Gastroesophageal sphincter (tissue), 4 donors: ENCODE data around the gene CSMD2. TPM values are rescaled to one million over a fixed set of nuclear protein-coding genes. Genes with fewer than 3 reads are reported as not detected.
"Not testable (repeated sequence)": the region's sequence is repeated elsewhere in the genome, so short reads cannot be mapped to it uniquely, and the experiment has no call there.

Source experiments
- ATAC-seq: fragments of 150-250 bp; one replicate; pipeline ENCODE4 v1.9.1; 2016; ENCODE audit warnings: mild to moderate bottlenecking, moderate library complexity
- H3K27ac ChIP-seq, 4 donors: fragments of 200-600 bp; sonication (generic) in 3 of 4; 1 replicate in 3 of 4; 2 replicates in 1 of 4; pipeline ENCODE4 v1.5.1; 2016 to 2019
- H3K27me3 ChIP-seq: fragments of 200-600 bp; sonication (generic); one replicate; pipeline ENCODE4 v1.5.1; 2019
- H3K36me3 ChIP-seq, 2 donors: fragments of 200-600 bp; sonication (generic); one replicate each; pipeline ENCODE4 v1.5.1; 2019; ENCODE audit warnings: control low read depth in 1 of 2
- H3K4me1 ChIP-seq, 3 donors: fragments of 200-600 bp; sonication (generic); 1 replicate in 2 of 3; 2 replicates in 1 of 3; pipeline ENCODE4 v1.5.1; 2016 to 2019; ENCODE audit warnings: control low read depth in 2 of 3
- H3K4me3 ChIP-seq, 2 donors: fragments of 200-600 bp; sonication (generic); one replicate each; pipeline ENCODE4 v1.5.1; 2019; ENCODE audit warnings: mild to moderate bottlenecking in 1 of 2, moderate library complexity in 1 of 2
- H3K9me3 ChIP-seq, 3 donors: fragments of 200-600 bp; sonication (generic); one replicate each; pipeline ENCODE4 v1.5.1; 2017 to 2019; ENCODE audit warnings: control low read depth in 2 of 3
- EP300 ChIP-seq: sonication (generic); formaldehyde crosslinking; IDR thresholded peaks from one replicate; pipeline ENCODE4 v1.6.1; 2017; ENCODE audit warnings: antibody characterized with exemption, mild to moderate bottlenecking
- POLR2A ChIP-seq, 2 donors: fragments of 450-650 bp; IDR thresholded peaks; one replicate each; pipeline ENCODE4 v1.6.1; 2017; ENCODE audit warnings: antibody characterized with exemption in 2 of 2, mild to moderate bottlenecking in 2 of 2, moderate library complexity in 1 of 2
- POLR2AphosphoS5 ChIP-seq: sonication (generic); formaldehyde crosslinking; IDR thresholded peaks from one replicate; pipeline ENCODE4 v1.6.1; 2017; ENCODE audit warnings: antibody characterized with exemption
- WGBS, 2 donors: methylation state at CpG; one replicate each; pipeline ENCODE4 v1.1.5; 2018; ENCODE audit warnings: low coverage in 1 of 2; 5-methylcytosine and 5-hydroxymethylcytosine counted together
- total RNA-seq, 4 donors: library from RNA; depleted of rRNA; stranded (reverse); fragments of >200 nt; gene quantifications; one replicate each; pipeline ENCODE4 v1.1.0, GENCODE V29; 2016
- TF ChIP-seq, protein P1 (sequence below), 4 experiments: fragments of 200-600 bp in 2 of 4; fragments of 450-650 bp in 2 of 4; sonication (generic) in 1 of 4; IDR thresholded peaks; one replicate each; pipeline ENCODE4 v1.5.1; 2017 to 2019; ENCODE audit warnings: antibody characterized with exemption in 4 of 4, mild to moderate bottlenecking in 2 of 4, moderate library complexity in 2 of 4

Gene CSMD2
- total RNA-seq, 4 donors from 2014 or later: 0.22 to 2.5 (median 0.37) TPM

DNA sequence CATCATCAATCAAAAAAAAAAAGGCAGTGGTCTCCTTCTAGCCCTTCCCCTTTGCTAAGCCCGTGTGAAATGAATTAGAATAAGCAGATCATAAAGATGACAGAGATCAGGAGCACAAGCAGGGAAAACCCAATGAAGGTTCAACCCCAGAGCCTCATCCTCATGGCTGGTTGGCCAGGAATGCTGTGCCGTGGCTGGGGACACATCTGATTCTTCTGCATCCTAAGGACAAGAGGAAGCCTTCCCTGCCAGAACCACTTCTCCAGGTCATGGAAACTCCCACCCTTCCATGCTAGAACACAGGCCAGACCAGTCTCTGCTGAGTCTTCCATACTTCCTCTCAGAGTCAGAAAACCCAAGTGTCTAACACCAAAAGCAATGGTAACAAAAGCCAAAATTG is 81.1 kb downstream of the CSMD2 start:
- Histone ChIP-seq H3K4me1 (no peaks in the 10 kb centered on the region), H3K36me3 (no peaks in the 10 kb centered on the region), H3K27ac (no peak overlapping the region), H3K4me3 (no peak overlapping the region), H3K9me3 (peaks cover 0 to 17% (median 0%) of the 10 kb centered on the region in 3 donors), H3K27me3 (peaks cover 9% of the 10 kb centered on the region)
- TF ChIP-seq, protein P1, sequence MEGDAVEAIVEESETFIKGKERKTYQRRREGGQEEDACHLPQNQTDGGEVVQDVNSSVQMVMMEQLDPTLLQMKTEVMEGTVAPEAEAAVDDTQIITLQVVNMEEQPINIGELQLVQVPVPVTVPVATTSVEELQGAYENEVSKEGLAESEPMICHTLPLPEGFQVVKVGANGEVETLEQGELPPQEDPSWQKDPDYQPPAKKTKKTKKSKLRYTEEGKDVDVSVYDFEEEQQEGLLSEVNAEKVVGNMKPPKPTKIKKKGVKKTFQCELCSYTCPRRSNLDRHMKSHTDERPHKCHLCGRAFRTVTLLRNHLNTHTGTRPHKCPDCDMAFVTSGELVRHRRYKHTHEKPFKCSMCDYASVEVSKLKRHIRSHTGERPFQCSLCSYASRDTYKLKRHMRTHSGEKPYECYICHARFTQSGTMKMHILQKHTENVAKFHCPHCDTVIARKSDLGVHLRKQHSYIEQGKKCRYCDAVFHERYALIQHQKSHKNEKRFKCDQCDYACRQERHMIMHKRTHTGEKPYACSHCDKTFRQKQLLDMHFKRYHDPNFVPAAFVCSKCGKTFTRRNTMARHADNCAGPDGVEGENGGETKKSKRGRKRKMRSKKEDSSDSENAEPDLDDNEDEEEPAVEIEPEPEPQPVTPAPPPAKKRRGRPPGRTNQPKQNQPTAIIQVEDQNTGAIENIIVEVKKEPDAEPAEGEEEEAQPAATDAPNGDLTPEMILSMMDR (IDR thresholded peaks at IDR 0.05): no peak
- TF ChIP-seq EP300: no peak
- no peak for TF ChIP-seq POLR2A (IDR thresholded peaks at IDR 0.05)
- no peak for TF ChIP-seq POLR2AphosphoS5
- no peak for ATAC-seq
- WGBS, 2 donors: 79 to 100% methylated on average over 1 to 2 of the region's 2 CpGs

DNA sequence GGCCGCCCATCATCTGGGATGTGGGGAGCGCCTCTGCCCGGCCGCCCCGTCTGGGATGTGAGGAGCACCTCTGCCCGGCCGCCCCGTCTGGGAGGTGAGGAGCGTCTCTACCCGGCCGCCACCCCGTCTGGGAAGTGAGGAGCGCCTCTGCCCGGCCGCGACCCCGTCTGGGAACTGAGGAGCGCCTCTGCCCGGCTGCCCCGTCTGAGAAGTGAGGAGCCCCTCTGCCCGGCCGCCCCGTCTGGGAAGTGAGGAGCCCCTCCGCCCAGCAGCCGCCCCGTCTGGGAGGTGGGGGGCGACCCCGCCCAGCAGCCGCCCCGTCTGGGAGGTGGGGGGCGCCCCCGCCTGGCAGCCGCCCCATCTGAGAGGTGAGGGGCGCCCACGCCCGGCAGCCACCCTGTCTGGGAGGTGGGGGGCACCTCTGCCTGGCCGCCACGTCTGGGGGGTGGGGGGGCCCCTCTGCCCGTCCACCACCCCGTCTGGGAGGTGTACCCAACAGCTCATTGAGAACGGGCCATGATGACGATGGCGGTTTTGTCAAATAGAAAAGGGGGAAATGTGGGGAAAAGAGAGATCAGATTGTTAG is 82.9 kb downstream of the CSMD2 start:
- not testable (repeated sequence) for H3K4me1 ChIP-seq, H3K36me3 ChIP-seq, H3K27ac ChIP-seq, H3K4me3 ChIP-seq, ATAC-seq, H3K27me3 ChIP-seq
- peaks cover 0 to 21% (median 0%) of the 10 kb centered on the region in 3 donors for H3K9me3 ChIP-seq
- 89% methylated on average over 3 of the region's 43 CpGs; no CpG with 5 or more reads in 1 of the 2 donors for WGBS, 2 donors

DNA sequence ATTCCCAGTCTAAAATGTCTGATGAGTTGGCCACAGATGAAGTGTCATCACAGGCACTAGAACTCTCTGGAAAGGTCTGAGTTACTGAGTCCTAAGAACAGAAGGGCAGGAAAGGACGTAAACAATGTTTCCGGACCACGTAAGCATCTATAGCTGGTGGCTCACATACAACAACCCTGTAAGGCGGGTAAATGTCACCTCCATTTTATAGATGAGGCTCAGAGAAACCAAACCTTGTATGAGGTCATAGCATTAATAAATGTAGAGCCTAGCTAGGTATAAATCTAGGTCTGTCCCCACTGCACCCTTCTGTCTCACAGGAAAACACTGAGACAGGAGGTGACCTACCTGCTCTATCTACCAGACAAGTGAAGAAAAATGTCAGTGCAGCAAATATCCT is 86.6 kb downstream of the CSMD2 start:
- 77 to 80% methylated on average over 1 to 4 of the region's 4 CpGs for WGBS, 2 donors
- Histone ChIP-seq H3K36me3 (no peaks in the 10 kb centered on the region), H3K4me3 (no peak overlapping the region), H3K9me3 (peaks cover 0 to 21% (median 0%) of the 10 kb centered on the region in 3 donors), H3K4me1 (no peaks in the 10 kb centered on the region), H3K27me3 (no peaks in the 10 kb centered on the region), H3K27ac (no peak overlapping the region)
- ATAC-seq: no peak
- TF ChIP-seq POLR2A (IDR thresholded peaks at IDR 0.05) (no peak), EP300 (no peak), POLR2AphosphoS5 (no peak)
- TF ChIP-seq, protein P1 (IDR thresholded peaks at IDR 0.05): no peak

DNA sequence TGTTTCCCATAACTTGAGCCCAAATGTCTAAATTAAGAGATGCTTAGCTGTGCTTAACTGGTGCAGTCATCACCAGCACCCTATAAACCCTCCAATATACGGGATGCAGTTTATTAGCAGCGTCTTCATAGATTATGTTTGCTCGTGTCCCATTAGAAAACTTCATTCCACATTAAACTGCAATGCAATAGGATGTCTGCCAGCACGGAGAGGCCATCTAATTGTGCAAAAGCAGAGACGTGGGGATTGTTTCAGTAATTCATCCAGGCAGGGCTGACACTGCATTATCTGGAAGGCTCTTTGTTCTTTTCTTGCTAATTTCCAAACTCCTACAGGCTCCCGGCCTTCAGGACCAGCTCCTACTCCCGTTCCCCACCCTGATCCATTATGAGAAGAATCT is 89.5 kb downstream of the CSMD2 start:
- peaks cover 0 to 11% (median 0%) of the 10 kb centered on the region in 3 donors for H3K9me3 ChIP-seq
- H3K4me1 ChIP-seq: no peaks in the 10 kb centered on the region
- peaks cover 24% of the 10 kb centered on the region for H3K27me3 ChIP-seq
- no peak for ATAC-seq
- no peak overlapping the region for H3K27ac ChIP-seq
- no peaks in the 10 kb centered on the region for H3K36me3 ChIP-seq
- TF ChIP-seq, protein P1 (IDR thresholded peaks at IDR 0.05): no peak
- TF ChIP-seq POLR2A (IDR thresholded peaks at IDR 0.05) (no peak), EP300 (no peak), POLR2AphosphoS5 (no peak)
- H3K4me3 ChIP-seq: no peak overlapping the region
- 70 to 88% methylated on average over 4 to 5 of the region's 7 CpGs for WGBS, 2 donors

DNA sequence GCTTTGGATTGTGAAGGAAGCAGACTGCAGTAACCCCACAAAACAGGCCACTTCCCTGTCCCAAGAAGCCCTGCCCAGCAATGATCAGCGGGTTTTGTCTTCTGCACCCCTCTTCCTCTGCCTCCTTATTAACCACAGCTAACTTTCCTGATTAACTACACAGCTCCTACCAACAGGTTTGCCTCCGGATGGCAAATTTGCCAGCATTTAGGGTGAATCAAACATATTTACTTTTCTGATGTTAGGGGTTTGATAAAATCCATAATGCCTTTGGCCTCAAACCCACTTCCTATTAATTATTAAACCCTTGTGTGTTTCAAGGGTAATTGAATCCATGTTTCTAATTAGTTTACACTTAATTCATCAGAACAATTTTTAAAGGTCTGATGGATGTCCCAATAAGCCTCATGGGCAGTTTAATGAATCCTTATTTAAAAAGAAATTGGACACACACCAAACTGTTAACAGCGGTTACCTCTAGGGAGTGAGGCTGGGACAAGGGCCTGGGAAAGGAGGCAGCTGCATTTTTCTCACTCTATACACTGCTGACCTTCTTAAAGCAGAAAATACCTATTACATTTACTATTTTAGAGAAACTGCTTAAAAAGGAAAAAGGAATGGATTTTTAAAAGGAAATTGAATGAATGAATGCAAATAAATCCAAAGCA is 91.9 kb downstream of the CSMD2 start:
- peaks cover 37% of the 10 kb centered on the region for H3K27me3 ChIP-seq
- H3K4me3 ChIP-seq: no peak overlapping the region
- no peaks in the 10 kb centered on the region for H3K36me3 ChIP-seq
- 60 to 79% methylated on average over 3 of the region's 3 CpGs for WGBS, 2 donors
- no peak for ATAC-seq
- no peaks in the 10 kb centered on the region for H3K4me1 ChIP-seq
- H3K9me3 ChIP-seq: no peaks in the 10 kb centered on the region
- H3K27ac ChIP-seq: no peak overlapping the region
- TF ChIP-seq, protein P1 (IDR thresholded peaks at IDR 0.05): no peak
- no peak for TF ChIP-seq POLR2AphosphoS5
- TF ChIP-seq EP300: no peak
- no peak for TF ChIP-seq POLR2A (IDR thresholded peaks at IDR 0.05)
